Activated CD4-positive, alpha-beta T cell treated with anti-CD3 and anti-CD28 coated beads, Interleukin-2, amount 50 U/mL, for 24 hours (primary cell): ENCODE results near the gene SP9.

Experiments used
- DNase-seq, 2 donors: peaks; one replicate each; pipeline ENCODE4 v3.0.0-alpha.2; 2020; ENCODE audit warnings: low read depth in 1 of 2, low spot score in 1 of 2

Gene SP9

DNA sequence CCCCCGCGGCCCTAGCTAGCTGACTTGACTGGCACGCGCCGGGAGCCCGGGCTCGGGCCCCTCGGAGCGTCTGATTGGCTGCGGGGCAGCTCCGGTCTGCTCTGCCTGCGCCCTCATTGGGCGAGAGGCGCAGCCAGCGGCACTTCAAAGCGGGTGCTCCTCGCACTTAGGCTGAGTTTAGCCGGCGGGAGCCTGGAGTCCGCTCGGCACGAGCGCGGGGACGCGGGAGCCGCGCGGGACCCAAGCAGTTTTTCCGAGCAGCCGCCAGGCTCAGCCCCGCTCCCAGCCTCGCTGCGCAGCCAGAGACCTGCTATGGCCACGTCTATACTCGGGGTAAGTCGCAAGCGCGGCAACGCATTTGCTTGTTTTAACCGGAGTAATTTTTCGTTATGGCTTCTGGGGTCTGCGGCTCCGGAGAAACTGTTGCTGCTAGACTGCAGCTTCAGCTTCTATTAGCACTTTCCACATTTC is at the start of gene SP9:
TSS of gene SP9 (plus strand) at position 174 of the 471 bp plus-strand sequence. CDS start at position 313, 139 bp downstream.
- DNase-seq, result no peak

DNA sequence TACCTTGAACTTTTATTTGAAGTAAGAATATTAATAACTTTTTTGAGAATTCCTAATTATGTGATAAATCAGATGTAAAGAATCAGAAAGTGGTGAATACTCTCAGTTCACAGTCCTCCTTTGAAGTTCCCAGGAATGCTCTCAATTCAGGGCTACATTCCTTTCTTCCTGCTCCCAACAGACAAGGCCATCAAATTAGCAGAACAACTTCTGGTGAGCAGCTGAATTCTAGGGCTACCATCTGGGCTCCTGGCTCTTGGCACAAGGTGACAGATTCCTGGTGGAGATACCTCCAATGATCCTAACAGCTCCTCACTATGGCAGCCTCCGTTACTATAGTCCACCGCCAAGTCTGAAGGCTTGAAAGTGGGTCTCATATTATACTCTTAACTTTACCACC is 48.6 kb upstream of the SP9 start:
- no peak for DNase-seq

DNA sequence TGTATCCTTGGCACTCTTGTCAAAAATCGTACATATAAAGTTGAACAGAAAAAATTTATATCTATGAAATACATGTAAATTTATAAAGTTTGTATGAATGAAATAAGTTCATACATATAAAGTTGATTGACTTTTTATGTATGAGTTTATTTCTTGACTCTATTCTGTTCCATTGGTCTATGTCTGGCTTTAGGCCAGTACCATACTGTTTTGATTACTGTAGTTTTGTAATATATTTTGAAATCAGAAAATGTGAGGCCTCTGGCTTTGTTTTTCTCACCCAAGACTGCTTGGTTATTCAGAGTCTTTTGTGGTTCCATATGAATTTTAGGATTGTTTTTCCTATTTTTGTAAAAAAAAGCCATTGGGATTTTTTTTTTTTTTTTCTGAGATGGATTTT is 41.8 kb upstream of the SP9 start:
- DNase-seq, result no peak

DNA sequence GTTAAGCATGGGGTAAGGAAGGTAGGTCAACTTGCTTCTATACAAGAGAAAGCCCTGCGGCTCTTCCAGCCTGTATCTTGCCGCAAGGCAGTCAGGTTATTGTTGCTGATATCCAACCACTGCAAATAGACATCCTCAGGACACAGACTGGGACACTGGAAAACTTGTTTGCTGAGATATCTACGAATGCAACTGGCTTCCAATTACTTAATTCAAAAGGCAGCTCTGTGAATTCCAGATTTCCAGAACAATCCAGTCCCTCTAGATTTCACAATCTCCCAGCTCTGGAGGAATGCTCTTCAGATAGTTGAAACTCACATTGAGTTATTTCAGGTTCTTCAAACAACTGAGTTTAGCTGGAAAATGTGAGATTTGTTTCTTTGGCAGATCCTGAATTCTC is 34.6 kb upstream of the SP9 start:
- no peak for DNase-seq

- DNase-seq, result no peak
Observed at GRCh38 chr2:174312581-174313234, 22.0 kb upstream of the SP9 start.

GRCh38 chr2:174322149-174322548 is 12.6 kb upstream of the SP9 start:
- DNase-seq, result no peak

- DNase-seq, result no peak
Observed at GRCh38 chr2:174322746-174323145, 12.0 kb upstream of the SP9 start.

DNA sequence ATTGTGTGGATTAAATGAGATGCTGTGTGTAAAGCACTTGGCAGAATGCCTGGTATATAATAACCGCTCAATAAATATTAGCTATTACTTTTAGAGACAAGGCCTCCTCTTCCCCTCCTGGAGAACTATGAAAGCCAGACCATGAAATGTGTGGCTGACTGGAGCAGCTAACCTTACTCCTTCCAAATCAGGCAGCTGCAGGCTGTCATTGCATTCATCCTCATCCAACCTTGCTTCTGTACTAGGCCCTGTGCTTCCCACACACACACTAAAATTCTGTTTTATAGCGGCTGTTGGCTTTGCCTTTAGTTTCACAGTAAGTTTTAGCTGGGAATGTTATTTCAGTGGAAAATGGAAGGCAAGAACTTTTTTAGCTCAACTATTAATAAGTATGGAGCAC is 10.2 kb upstream of the SP9 start:
- DNase-seq, result no peak

DNA sequence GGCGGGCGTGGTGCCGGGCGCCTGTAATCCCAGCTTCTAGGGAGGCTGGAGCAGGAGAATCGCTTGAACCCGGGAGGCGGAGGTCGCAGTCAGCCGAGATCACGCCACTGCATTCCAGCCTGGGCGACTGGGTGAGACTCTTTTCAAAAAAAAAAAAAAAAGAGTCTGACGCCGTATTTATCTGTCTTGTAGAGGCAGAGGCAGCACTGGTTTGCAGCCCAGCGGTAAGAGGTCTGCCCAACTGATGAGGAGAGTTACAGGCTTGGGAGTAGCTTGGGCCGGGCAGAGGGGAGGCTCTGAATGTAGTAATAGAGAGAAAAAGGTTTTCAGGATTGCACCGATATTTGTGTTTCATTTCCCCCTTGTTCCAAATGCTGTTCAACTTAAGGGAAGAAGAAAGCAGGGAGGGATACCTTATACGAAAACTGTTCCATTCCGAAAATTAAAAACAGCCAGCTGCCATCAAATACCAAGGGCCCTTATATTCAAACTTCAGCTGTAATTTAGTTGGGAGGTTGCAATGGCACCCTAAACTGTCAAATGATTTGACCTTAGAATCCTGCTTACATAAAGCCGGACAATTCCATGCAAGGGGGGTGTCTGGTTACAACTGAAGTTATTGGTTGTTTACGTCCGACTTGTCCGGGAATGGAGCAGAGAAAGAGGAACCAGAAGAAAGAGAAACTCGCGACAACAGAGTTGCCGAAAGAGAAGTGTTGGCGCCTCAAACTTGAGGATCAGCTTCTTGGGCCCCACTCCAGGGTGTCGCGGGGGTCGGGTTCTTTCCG is 9.2 kb upstream of the SP9 start:
- no peak for DNase-seq

DNA sequence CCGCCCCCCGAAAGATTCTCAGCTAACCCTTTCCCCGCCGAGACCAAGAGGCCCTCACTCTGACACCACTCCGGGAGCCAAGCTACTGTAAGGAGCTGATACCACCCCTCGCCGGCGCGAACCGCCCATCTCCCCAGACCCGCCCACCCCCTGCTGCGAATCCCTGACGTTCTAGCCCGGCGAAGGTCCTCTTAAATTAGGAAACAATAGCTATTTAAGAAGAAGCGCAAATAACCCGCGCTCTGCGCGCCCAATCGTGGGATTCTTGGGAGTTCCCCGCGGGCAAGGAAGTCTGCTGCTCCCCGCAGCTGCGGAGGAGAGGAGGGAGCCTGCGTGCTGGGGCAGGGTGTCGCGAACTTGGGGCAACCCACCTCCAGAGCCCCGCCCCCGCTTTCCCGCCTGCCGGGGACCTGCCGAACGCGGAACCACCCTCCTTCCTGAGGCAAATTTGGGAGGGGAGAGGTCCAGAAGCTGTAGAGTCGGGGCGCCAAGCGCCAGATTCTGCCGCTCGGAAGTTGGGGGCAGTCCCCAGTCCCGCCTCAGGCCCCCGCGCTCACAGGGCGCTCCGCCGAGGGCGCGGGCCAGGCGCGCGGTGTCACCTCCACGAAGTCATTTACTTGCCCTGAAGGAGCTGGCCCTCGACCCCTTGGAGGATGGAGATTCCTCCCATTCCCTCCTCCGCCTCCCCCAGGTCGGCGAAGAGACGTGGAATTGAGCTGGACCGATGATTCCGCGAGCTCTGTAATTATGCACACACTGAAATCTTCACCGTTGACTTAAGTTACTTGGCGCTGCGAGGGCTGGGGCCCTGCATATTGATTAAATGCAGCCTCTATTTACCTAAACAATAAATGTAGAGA is 8.4 kb upstream of the SP9 start:
- no peak for DNase-seq

DNA sequence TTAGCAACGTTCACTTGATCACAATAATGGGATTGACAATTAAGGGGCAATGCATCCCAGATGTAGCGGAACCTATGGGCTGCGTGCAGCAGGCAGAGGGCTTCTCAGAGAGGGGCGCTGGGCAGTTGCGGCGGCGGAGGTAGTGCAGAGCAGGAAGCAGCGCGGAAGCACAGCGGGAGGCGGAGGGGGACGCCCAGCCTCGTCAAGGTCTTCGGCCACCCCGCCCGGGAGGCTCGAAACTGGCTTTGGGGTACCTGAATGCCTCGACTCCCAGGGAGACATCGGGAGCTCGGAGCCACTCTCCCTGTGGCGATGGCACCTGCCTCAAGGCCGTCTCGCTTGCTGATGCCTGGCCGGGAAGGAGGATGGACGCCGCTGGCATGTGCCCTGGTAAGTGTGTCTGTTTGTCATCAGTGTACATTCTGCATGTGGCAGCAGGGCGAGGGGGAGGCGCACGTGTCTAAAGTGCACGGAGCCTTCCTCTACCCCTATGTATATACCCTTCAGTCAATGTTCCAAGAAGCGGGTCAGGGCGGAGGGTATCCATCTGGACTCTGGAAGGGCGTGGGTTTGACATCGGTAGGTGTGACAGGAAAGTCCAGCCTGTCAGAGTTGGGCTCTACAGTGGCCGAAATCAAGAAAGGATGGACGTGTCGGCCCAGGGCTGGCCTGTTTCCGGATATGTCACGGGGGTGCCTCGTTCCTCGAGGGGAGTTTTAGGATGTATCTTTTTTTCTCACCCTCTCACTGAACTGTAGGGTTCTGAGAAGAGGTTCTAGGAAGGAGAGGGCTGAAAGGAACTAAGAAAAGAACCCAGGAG is 7.5 kb upstream of the SP9 start:
- no peak for DNase-seq

DNA sequence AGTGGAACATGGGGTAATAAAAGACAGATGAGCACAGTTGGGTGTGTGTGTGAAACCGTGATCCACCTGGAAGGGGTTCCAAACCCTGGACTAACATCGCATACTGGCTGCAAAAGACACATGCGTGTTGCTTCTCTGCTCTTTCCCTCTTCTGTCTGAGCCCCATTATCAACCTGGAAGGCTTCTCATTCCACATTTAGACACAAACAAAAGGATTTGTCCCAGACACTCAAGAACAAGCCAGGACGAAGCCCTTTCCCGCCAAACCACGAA is 7.0 kb upstream of the SP9 start:
- DNase-seq, result no peak

GRCh38 chr2:174328114-174328960 is 6.4 kb upstream of the SP9 start:
- DNase-seq, result no peak

- DNase-seq, result no peak
Observed at GRCh38 chr2:174328961-174329715, 5.6 kb upstream of the SP9 start.

GRCh38 chr2:174330945-174331594 is 3.7 kb upstream of the SP9 start:
- no peak for DNase-seq

GRCh38 chr2:174331595-174332216 is 3.0 kb upstream of the SP9 start:
- DNase-seq, result no peak

- no peak for DNase-seq
Observed at GRCh38 chr2:174332217-174332963, 2.4 kb upstream of the SP9 start.

DNA sequence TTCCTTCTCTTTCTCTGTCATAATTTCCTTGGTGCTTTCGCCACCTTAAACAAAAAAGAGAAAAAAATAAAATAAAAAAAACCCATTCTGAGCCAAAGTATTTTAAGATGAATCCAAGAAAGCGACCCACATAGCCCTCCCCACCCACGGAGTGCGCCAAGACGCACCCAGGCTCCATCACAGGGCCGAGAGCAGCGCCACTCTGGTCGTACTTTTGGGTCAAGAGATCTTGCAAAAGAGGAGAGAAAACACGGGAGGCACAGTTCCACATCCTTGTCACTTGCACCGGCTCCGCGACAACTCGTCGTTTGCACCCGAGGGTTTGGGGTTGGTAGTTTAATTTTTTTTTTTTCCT is 1.8 kb upstream of the SP9 start:
- no peak for DNase-seq
